ENCODE results near the gene RAB33B.

DNA sequence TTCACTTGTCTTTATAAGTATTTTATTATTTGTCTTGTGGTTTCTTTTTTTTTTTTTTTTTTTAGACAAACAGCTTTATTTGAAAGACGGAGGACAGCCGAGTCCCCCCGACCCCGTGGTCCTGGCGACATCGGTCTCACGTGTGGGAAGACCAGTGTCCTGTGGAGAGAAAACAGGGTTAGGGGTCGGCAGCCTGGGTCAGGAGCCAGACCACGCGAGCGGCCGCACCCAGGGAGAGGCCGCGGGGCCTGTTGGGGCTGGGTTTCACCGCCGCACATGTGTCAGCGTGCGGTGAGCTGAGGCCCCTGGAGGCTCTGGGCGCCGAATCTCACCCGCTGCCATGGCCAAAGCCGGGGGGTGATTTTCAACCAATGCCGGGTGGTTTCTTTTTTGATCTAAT, 17.8 kb upstream of the RAB33B start:
- TF ChIP-seq POLR2AphosphoS5 (IDR thresholded peaks at IDR 0.05; ENCODE audit: low read depth, low read length) (no peak), FOXP2 (optimal IDR thresholded peaks at IDR 0.05; ENCODE audit: borderline replicate concordance, extremely low read depth, extremely low read length, insufficient read depth) (no peak)
- TF ChIP-seq, protein P1, sequence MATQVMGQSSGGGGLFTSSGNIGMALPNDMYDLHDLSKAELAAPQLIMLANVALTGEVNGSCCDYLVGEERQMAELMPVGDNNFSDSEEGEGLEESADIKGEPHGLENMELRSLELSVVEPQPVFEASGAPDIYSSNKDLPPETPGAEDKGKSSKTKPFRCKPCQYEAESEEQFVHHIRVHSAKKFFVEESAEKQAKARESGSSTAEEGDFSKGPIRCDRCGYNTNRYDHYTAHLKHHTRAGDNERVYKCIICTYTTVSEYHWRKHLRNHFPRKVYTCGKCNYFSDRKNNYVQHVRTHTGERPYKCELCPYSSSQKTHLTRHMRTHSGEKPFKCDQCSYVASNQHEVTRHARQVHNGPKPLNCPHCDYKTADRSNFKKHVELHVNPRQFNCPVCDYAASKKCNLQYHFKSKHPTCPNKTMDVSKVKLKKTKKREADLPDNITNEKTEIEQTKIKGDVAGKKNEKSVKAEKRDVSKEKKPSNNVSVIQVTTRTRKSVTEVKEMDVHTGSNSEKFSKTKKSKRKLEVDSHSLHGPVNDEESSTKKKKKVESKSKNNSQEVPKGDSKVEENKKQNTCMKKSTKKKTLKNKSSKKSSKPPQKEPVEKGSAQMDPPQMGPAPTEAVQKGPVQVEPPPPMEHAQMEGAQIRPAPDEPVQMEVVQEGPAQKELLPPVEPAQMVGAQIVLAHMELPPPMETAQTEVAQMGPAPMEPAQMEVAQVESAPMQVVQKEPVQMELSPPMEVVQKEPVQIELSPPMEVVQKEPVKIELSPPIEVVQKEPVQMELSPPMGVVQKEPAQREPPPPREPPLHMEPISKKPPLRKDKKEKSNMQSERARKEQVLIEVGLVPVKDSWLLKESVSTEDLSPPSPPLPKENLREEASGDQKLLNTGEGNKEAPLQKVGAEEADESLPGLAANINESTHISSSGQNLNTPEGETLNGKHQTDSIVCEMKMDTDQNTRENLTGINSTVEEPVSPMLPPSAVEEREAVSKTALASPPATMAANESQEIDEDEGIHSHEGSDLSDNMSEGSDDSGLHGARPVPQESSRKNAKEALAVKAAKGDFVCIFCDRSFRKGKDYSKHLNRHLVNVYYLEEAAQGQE (IDR thresholded peaks at IDR 0.05; ENCODE audit: insufficient read depth in 1 of 2, low read depth in 2 of 2, low read length in 2 of 2): no peak

Measured in PFSK-1 (cell line).